G401.6 (cell line): Measurements from ENCODE around the gene NME3.

Experiments
- FAIRE-seq: peaks from 2 replicates; lab custom pipeline; 2012; peaks lifted over from hg19 to GRCh38; lab: Jason Lieb, UNC

NME3 gene

GRCh38 chr16:1768061-1768766, 3.1 kb downstream of the NME3 start:
- no peak for FAIRE-seq

- no peak for FAIRE-seq
Observed at GRCh38 chr16:1767116-1767994, 4.0 kb downstream of the NME3 start.

- FAIRE-seq = no peak
Observed at GRCh38 chr16:1766701-1767100, 4.6 kb downstream of the NME3 start.

- FAIRE-seq = no peak
Observed at GRCh38 chr16:1766231-1766630, 5.1 kb downstream of the NME3 start.

- no peak for FAIRE-seq
Observed at GRCh38 chr16:1765826-1766225, 5.5 kb downstream of the NME3 start.

GRCh38 chr16:1764971-1765370, 6.4 kb downstream of the NME3 start:
- FAIRE-seq = no peak

- no peak for FAIRE-seq
Observed at GRCh38 chr16:1763521-1764511, 7.5 kb downstream of the NME3 start.

GRCh38 chr16:1762879-1763520, 8.3 kb downstream of the NME3 start:
- FAIRE-seq = no peak

- no peak for FAIRE-seq
Observed at GRCh38 chr16:1762196-1762878, 9.0 kb downstream of the NME3 start.

- FAIRE-seq = no peak
Observed at GRCh38 chr16:1761751-1762150, 9.6 kb downstream of the NME3 start.

GRCh38 chr16:1760911-1761310, 10.4 kb downstream of the NME3 start:
- no peak for FAIRE-seq

- FAIRE-seq = no peak
Observed at GRCh38 chr16:1759511-1759910, 11.8 kb downstream of the NME3 start.

- no peak for FAIRE-seq
Observed at GRCh38 chr16:1758923-1759322, 12.4 kb downstream of the NME3 start.

- no peak for FAIRE-seq
Observed at GRCh38 chr16:1757714-1758461, 13.5 kb downstream of the NME3 start.

GRCh38 chr16:1754204-1754603, 17.1 kb downstream of the NME3 start:
- no peak for FAIRE-seq

- no peak for FAIRE-seq
Observed at GRCh38 chr16:1752853-1753252, 18.5 kb downstream of the NME3 start.

GRCh38 chr16:1751946-1752345, 19.4 kb downstream of the NME3 start:
- no peak for FAIRE-seq

- FAIRE-seq = no peak
Observed at GRCh38 chr16:1749152-1750117, 21.9 kb downstream of the NME3 start.

- no peak for FAIRE-seq
Observed at GRCh38 chr16:1747934-1748333, 23.4 kb downstream of the NME3 start.
